ENCODE data around the gene SLC18A2. TPM values are rescaled to one million over a fixed set of nuclear protein-coding genes. Genes with fewer than 3 reads are reported as not detected.
A peak's percentile ranks its signal among the peaks of the same experiment; 100 is the strongest.

Gene SLC18A2
- total and polyA plus RNA-seq, 9 of the 15 experiments (the other 6 are each of a cell fraction or from before 2014, with no cell fraction given), result 0.03 to 5.4 (median 0.40) TPM

DNA sequence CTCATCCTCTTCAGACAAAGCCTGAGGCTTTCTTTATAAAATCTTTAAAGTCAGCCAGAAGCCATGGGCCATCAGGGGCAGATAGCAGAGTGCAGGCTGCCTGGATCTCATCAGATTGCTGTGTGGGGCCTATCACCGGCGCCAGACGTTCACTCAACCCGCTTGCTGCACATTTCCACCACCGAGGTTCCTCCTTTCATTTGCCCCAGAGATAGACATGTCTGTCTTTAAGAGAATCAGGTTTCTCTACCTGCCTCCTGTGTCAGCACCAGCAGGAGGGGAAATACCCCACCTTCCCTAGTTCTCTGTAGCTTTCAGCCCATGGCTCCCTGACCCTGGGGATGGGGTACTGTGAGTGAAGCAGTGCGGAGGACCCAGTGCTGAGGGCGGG, 22.0 kb downstream of the SLC18A2 start (continued):
- TF ChIP-seq, protein P1, sequence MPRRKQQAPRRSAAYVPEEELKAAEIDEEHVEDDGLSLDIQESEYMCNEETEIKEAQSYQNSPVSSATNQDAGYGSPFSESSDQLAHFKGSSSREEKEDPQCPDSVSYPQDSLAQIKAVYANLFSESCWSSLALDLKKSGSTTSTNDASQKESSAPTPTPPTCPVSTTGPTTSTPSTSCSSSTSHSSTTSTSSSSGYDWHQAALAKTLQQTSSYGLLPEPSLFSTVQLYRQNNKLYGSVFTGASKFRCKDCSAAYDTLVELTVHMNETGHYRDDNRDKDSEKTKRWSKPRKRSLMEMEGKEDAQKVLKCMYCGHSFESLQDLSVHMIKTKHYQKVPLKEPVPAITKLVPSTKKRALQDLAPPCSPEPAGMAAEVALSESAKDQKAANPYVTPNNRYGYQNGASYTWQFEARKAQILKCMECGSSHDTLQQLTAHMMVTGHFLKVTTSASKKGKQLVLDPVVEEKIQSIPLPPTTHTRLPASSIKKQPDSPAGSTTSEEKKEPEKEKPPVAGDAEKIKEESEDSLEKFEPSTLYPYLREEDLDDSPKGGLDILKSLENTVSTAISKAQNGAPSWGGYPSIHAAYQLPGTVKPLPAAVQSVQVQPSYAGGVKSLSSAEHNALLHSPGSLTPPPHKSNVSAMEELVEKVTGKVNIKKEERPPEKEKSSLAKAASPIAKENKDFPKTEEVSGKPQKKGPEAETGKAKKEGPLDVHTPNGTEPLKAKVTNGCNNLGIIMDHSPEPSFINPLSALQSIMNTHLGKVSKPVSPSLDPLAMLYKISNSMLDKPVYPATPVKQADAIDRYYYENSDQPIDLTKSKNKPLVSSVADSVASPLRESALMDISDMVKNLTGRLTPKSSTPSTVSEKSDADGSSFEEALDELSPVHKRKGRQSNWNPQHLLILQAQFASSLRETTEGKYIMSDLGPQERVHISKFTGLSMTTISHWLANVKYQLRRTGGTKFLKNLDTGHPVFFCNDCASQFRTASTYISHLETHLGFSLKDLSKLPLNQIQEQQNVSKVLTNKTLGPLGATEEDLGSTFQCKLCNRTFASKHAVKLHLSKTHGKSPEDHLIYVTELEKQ (CRISPR knock-in tag; IDR thresholded peaks at IDR 0.05), result no peak
- TF ChIP-seq, protein P2, sequence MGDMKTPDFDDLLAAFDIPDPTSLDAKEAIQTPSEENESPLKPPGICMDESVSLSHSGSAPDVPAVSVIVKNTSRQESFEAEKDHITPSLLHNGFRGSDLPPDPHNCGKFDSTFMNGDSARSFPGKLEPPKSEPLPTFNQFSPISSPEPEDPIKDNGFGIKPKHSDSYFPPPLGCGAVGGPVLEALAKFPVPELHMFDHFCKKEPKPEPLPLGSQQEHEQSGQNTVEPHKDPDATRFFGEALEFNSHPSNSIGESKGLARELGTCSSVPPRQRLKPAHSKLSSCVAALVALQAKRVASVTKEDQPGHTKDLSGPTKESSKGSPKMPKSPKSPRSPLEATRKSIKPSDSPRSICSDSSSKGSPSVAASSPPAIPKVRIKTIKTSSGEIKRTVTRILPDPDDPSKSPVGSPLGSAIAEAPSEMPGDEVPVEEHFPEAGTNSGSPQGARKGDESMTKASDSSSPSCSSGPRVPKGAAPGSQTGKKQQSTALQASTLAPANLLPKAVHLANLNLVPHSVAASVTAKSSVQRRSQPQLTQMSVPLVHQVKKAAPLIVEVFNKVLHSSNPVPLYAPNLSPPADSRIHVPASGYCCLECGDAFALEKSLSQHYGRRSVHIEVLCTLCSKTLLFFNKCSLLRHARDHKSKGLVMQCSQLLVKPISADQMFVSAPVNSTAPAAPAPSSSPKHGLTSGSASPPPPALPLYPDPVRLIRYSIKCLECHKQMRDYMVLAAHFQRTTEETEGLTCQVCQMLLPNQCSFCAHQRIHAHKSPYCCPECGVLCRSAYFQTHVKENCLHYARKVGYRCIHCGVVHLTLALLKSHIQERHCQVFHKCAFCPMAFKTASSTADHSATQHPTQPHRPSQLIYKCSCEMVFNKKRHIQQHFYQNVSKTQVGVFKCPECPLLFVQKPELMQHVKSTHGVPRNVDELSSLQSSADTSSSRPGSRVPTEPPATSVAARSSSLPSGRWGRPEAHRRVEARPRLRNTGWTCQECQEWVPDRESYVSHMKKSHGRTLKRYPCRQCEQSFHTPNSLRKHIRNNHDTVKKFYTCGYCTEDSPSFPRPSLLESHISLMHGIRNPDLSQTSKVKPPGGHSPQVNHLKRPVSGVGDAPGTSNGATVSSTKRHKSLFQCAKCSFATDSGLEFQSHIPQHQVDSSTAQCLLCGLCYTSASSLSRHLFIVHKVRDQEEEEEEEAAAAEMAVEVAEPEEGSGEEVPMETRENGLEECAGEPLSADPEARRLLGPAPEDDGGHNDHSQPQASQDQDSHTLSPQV (IDR thresholded peaks at IDR 0.05), result no peak
- TF ChIP-seq SMARCA4 (IDR thresholded peaks at IDR 0.05) (peak; percentile 20; the same call in 1 of the 2 replicates), PML (IDR thresholded peaks at IDR 0.05; ENCODE audit: low read length) (0 out of 2 replicates have a peak, but pooled peaks have one; percentile 44), TOE1 (IDR thresholded peaks at IDR 0.05; ENCODE audit: borderline replicate concordance) (no peak), TOE1 (CRISPR knock-in tag; IDR thresholded peaks at IDR 0.05; ENCODE audit: borderline replicate concordance, low read depth) (no peak), ZNF184 (CRISPR knock-in tag; IDR thresholded peaks at IDR 0.05) (no peak)
- TF ChIP-seq, protein P3, sequence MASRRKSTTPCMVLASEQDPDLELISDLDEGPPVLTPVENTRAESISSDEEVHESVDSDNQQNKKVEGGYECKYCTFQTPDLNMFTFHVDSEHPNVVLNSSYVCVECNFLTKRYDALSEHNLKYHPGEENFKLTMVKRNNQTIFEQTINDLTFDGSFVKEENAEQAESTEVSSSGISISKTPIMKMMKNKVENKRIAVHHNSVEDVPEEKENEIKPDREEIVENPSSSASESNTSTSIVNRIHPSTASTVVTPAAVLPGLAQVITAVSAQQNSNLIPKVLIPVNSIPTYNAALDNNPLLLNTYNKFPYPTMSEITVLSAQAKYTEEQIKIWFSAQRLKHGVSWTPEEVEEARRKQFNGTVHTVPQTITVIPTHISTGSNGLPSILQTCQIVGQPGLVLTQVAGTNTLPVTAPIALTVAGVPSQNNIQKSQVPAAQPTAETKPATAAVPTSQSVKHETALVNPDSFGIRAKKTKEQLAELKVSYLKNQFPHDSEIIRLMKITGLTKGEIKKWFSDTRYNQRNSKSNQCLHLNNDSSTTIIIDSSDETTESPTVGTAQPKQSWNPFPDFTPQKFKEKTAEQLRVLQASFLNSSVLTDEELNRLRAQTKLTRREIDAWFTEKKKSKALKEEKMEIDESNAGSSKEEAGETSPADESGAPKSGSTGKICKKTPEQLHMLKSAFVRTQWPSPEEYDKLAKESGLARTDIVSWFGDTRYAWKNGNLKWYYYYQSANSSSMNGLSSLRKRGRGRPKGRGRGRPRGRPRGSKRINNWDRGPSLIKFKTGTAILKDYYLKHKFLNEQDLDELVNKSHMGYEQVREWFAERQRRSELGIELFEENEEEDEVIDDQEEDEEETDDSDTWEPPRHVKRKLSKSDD (conservative IDR thresholded peaks at IDR 0.05; ENCODE audit: low read length), result no peak
- TF ChIP-seq, protein P4, sequence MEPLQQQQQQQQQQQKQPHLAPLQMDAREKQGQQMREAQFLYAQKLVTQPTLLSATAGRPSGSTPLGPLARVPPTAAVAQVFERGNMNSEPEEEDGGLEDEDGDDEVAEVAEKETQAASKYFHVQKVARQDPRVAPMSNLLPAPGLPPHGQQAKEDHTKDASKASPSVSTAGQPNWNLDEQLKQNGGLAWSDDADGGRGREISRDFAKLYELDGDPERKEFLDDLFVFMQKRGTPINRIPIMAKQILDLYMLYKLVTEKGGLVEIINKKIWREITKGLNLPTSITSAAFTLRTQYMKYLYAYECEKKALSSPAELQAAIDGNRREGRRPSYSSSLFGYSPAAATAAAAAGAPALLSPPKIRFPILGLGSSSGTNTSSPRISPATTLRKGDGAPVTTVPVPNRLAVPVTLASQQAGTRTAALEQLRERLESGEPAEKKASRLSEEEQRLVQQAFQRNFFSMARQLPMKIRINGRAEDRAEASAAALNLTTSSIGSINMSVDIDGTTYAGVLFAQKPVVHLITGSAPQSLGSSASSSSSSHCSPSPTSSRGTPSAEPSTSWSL (CRISPR knock-in tag; IDR thresholded peaks at IDR 0.05; ENCODE audit: borderline replicate concordance), result no peak
- TF ChIP-seq, protein P5, sequence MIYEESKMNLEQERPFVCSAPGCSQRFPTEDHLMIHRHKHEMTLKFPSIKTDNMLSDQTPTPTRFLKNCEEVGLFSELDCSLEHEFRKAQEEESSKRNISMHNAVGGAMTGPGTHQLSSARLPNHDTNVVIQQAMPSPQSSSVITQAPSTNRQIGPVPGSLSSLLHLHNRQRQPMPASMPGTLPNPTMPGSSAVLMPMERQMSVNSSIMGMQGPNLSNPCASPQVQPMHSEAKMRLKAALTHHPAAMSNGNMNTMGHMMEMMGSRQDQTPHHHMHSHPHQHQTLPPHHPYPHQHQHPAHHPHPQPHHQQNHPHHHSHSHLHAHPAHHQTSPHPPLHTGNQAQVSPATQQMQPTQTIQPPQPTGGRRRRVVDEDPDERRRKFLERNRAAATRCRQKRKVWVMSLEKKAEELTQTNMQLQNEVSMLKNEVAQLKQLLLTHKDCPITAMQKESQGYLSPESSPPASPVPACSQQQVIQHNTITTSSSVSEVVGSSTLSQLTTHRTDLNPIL (CRISPR knock-in tag; IDR thresholded peaks at IDR 0.05), result no peak
- TF ChIP-seq, protein P6, sequence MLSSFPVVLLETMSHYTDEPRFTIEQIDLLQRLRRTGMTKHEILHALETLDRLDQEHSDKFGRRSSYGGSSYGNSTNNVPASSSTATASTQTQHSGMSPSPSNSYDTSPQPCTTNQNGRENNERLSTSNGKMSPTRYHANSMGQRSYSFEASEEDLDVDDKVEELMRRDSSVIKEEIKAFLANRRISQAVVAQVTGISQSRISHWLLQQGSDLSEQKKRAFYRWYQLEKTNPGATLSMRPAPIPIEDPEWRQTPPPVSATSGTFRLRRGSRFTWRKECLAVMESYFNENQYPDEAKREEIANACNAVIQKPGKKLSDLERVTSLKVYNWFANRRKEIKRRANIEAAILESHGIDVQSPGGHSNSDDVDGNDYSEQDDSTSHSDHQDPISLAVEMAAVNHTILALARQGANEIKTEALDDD (IDR thresholded peaks at IDR 0.05), result no peak
- TF ChIP-seq, protein P7, sequence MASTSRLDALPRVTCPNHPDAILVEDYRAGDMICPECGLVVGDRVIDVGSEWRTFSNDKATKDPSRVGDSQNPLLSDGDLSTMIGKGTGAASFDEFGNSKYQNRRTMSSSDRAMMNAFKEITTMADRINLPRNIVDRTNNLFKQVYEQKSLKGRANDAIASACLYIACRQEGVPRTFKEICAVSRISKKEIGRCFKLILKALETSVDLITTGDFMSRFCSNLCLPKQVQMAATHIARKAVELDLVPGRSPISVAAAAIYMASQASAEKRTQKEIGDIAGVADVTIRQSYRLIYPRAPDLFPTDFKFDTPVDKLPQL (IDR thresholded peaks at IDR 0.05; ENCODE audit: extremely low read depth, insufficient read length), result no peak
